Measurements from ENCODE around the gene OPCML. TPM values are rescaled to one million over a fixed set of nuclear protein-coding genes. Genes with fewer than 3 reads are reported as not detected.

The OPCML gene
- total RNA-seq, 1 experiment from 2014 or later: not detected

- no peaks in the 10 kb centered on the region for H3K4me1 Mint-ChIP-seq (ENCODE audit: low read depth, unreplicated experiment)
- POLR2A ChIA-PET: no interaction called here
- Histone ChIP-seq H3K4me1 (no peaks in the 10 kb centered on the region), H3K9me3 (no peaks in the 10 kb centered on the region), H3K27me3 (replicated peaks; ENCODE audit: control insufficient read depth, insufficient read depth, low read length) (no peaks in the 10 kb centered on the region), H3K4me3 (ENCODE audit: low read depth, low read length) (no peak overlapping the region), H3K36me3 (ENCODE audit: control insufficient read depth, insufficient read depth, low read length) (no peaks in the 10 kb centered on the region)
- H3K27me3 Mint-ChIP-seq (ENCODE audit: insufficient read depth, unreplicated experiment): peaks cover 6% of the 10 kb centered on the region
- no peaks in the 10 kb centered on the region for H3K36me3 Mint-ChIP-seq (ENCODE audit: insufficient read depth, unreplicated experiment)
- CTCF ChIA-PET: no interaction called here
- no peak for TF ChIP-seq CTCF (IDR thresholded peaks at IDR 0.05; ENCODE audit: insufficient read depth in 1 of 2, low read depth in 1 of 2, low read length in 1 of 2, severe bottlenecking in 1 of 2, unreplicated experiment in 1 of 2)
- no peaks in the 10 kb centered on the region for H3K9me3 Mint-ChIP-seq (ENCODE audit: unreplicated experiment)
- DNase-seq: no peak
- no peak overlapping the region for H3K4me3 Mint-ChIP-seq (ENCODE audit: unreplicated experiment)
- H3K27ac Mint-ChIP-seq (ENCODE audit: unreplicated experiment): no peak overlapping the region
- no TSS peak for BruUV-seq (replicated peaks)
- intact Hi-C loops (cut with micrococcal nuclease; ENCODE audit: unreplicated experiment): no loop called here
Measured at GRCh38 chr11:132878111-132878510, 654.2 kb downstream of the OPCML start.

GRCh38 chr11:132876705-132877104 lies 655.6 kb downstream of the OPCML start:
- peaks cover 6% of the 10 kb centered on the region for H3K27me3 Mint-ChIP-seq (ENCODE audit: insufficient read depth, unreplicated experiment)
- no peak overlapping the region for H3K4me3 ChIP-seq (ENCODE audit: low read depth, low read length)
- ChIA-PET CTCF (no interaction called here), POLR2A (no interaction called here)
- H3K4me1 Mint-ChIP-seq (ENCODE audit: low read depth, unreplicated experiment): no peaks in the 10 kb centered on the region
- no peak for TF ChIP-seq CTCF (IDR thresholded peaks at IDR 0.05; ENCODE audit: insufficient read depth in 1 of 2, low read depth in 1 of 2, low read length in 1 of 2, severe bottlenecking in 1 of 2, unreplicated experiment in 1 of 2)
- intact Hi-C loops (cut with micrococcal nuclease; ENCODE audit: unreplicated experiment): no loop called here
- DNase-seq: no peak
- H3K9me3 Mint-ChIP-seq (ENCODE audit: unreplicated experiment): no peaks in the 10 kb centered on the region
- no peak overlapping the region for H3K27ac Mint-ChIP-seq (ENCODE audit: unreplicated experiment)
- BruUV-seq (replicated peaks): no TSS peak
- no peaks in the 10 kb centered on the region for H3K4me1 ChIP-seq
- no peak overlapping the region for H3K4me3 Mint-ChIP-seq (ENCODE audit: unreplicated experiment)
- H3K36me3 Mint-ChIP-seq (ENCODE audit: insufficient read depth, unreplicated experiment): no peaks in the 10 kb centered on the region
- H3K27me3 ChIP-seq (replicated peaks; ENCODE audit: control insufficient read depth, insufficient read depth, low read length): no peaks in the 10 kb centered on the region
- no peaks in the 10 kb centered on the region for H3K9me3 ChIP-seq
- no peaks in the 10 kb centered on the region for H3K36me3 ChIP-seq (ENCODE audit: control insufficient read depth, insufficient read depth, low read length)

GRCh38 chr11:132876239-132876638 lies 656.1 kb downstream of the OPCML start:
- Mint-ChIP-seq H3K36me3 (ENCODE audit: insufficient read depth, unreplicated experiment) (no peaks in the 10 kb centered on the region), H3K4me3 (ENCODE audit: unreplicated experiment) (no peak overlapping the region)
- CTCF ChIA-PET: no interaction called here

More at GRCh38 chr11:132876239-132876638, 656.1 kb downstream of the OPCML start:
- DNase-seq: no peak
- Histone ChIP-seq H3K9me3 (no peaks in the 10 kb centered on the region), H3K4me1 (no peaks in the 10 kb centered on the region), H3K4me3 (ENCODE audit: low read depth, low read length) (no peak overlapping the region), H3K27me3 (replicated peaks; ENCODE audit: control insufficient read depth, insufficient read depth, low read length) (no peaks in the 10 kb centered on the region), H3K36me3 (ENCODE audit: control insufficient read depth, insufficient read depth, low read length) (no peaks in the 10 kb centered on the region)
- H3K4me1 Mint-ChIP-seq (ENCODE audit: low read depth, unreplicated experiment): no peaks in the 10 kb centered on the region
- peaks cover 6% of the 10 kb centered on the region for H3K27me3 Mint-ChIP-seq (ENCODE audit: insufficient read depth, unreplicated experiment)
- POLR2A ChIA-PET: no interaction called here
- intact Hi-C loops (cut with micrococcal nuclease; ENCODE audit: unreplicated experiment): no loop called here
- no peak for TF ChIP-seq CTCF (IDR thresholded peaks at IDR 0.05; ENCODE audit: insufficient read depth in 1 of 2, low read depth in 1 of 2, low read length in 1 of 2, severe bottlenecking in 1 of 2, unreplicated experiment in 1 of 2)
- no TSS peak for BruUV-seq (replicated peaks)
- H3K27ac Mint-ChIP-seq (ENCODE audit: unreplicated experiment): no peak overlapping the region
- no peaks in the 10 kb centered on the region for H3K9me3 Mint-ChIP-seq (ENCODE audit: unreplicated experiment)
